NCI-H2171 treated with DMSO at 0.1 percent for 48 hours (cell line): ENCODE data around the gene RAB11A.

Experiments used
- DNase-seq: peaks from one replicate; lab custom pipeline; 2025; lab: John Stamatoyannopoulos, UW

The RAB11A gene

GRCh38 chr15:65885668-65886218, 16.5 kb downstream of the RAB11A start:
- no peak for DNase-seq

- no peak for DNase-seq
Observed at GRCh38 chr15:65887565-65887964, 18.3 kb downstream of the RAB11A start.

- DNase-seq: no peak
Observed at GRCh38 chr15:65888981-65889380, 19.7 kb downstream of the RAB11A start.

- no peak for DNase-seq
Observed at GRCh38 chr15:65893060-65893459, 23.8 kb downstream of the RAB11A start.

GRCh38 chr15:65896236-65896635, 26.9 kb downstream of the RAB11A start:
- DNase-seq: no peak

- DNase-seq: no peak
Observed at GRCh38 chr15:65900488-65900887, 31.2 kb downstream of the RAB11A start.

- no peak for DNase-seq
Observed at GRCh38 chr15:65901336-65901735, 32.0 kb downstream of the RAB11A start.

GRCh38 chr15:65901836-65902235, 32.5 kb downstream of the RAB11A start:
- no peak for DNase-seq

- DNase-seq: no peak
Observed at GRCh38 chr15:65902373-65902772, 33.1 kb downstream of the RAB11A start.

- no peak for DNase-seq
Observed at GRCh38 chr15:65903296-65904073, 34.2 kb downstream of the RAB11A start.

- no peak for DNase-seq
Observed at GRCh38 chr15:65904301-65904700, 35.0 kb downstream of the RAB11A start.

GRCh38 chr15:65906396-65906795, 37.1 kb downstream of the RAB11A start:
- no peak for DNase-seq

- no peak for DNase-seq
Observed at GRCh38 chr15:65907661-65908060, 38.4 kb downstream of the RAB11A start.

GRCh38 chr15:65908876-65909275, 39.6 kb downstream of the RAB11A start:
- DNase-seq: no peak

- no peak for DNase-seq
Observed at GRCh38 chr15:65909831-65910230, 40.5 kb downstream of the RAB11A start.

- no peak for DNase-seq
Observed at GRCh38 chr15:65910341-65910740, 41.0 kb downstream of the RAB11A start.

GRCh38 chr15:65912235-65912634, 42.9 kb downstream of the RAB11A start:
- no peak for DNase-seq

GRCh38 chr15:65913631-65914199, 44.4 kb downstream of the RAB11A start:
- no peak for DNase-seq

- DNase-seq: no peak
Observed at GRCh38 chr15:65914386-65914785, 45.1 kb downstream of the RAB11A start.

- no peak for DNase-seq
Observed at GRCh38 chr15:65914981-65915925, 46.0 kb downstream of the RAB11A start.

GRCh38 chr15:65916041-65916663, 46.9 kb downstream of the RAB11A start:
- no peak for DNase-seq
